ENCODE measurements around the gene INPP5B.
"Not testable (repeated sequence)": the region's sequence is repeated elsewhere in the genome, so short reads cannot be mapped to it uniquely, and the experiment has no call there.

The INPP5B gene

DNA sequence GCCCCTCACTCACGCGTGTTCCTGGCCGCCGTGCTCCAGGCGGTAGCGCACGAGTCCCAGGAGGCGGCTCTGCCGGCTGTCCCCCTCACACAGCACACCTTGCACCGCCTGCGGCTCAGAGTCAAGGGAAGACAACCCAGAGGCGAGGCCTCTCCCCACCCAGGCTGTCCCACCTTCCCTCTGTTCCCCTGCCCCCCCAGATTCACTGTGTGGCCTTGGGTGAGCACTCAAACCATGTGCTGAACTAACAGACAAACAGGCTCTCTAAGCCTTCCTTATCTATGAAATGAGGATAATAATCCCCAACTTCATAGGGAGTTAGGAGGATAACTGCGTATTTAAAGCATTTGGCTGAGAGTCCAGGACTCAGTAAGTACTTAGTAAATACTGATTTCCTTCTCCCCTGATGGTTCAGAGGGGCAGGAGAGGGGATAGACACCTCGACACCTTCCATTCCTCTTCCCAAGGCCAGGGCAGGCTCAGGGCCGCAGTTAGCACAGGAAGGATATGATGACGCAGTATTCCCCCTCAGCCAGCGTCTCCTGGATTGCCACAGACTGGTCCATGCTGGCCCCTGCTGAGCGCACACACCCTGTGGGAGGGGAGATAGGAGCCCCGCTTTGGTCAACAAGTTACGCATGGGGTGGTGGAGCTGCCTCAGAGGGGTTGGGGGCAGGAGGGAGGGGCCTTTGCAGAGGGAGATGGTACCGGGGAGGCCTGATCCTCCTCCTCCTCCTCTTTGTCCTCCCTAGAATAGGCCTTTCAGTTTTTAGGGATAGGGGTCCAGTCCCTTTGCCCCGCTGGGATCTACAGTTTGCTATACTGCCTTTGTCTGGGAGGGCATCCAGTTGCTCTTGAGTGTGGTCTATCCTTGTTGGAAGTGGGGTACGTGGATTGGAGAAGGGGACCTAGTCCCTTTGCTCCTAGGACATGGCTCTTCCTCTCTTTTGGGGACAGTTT, 830 bp downstream of the INPP5B start:
- Histone ChIP-seq H3K4me3 (ENCODE audit: low read depth, low read length) (peak overlapping the region; percentile 73), H3K36me3 (ENCODE audit: control insufficient read depth, insufficient read depth, low read length) (no peaks in the 10 kb centered on the region), H3K27me3 (ENCODE audit: control insufficient read depth, insufficient read depth, low read length) (no peaks in the 10 kb centered on the region), H3K4me1 (ENCODE audit: control insufficient read depth, insufficient read depth, low read length) (peaks cover 6% of the 10 kb centered on the region), H3K9ac (ENCODE audit: low read depth, low read length) (peak overlapping the region; percentile 73), H3K9me3 (ENCODE audit: control insufficient read depth, insufficient read depth, low read length) (no peaks in the 10 kb centered on the region)

- no peaks in the 10 kb centered on the region for H3K27me3 ChIP-seq (ENCODE audit: control insufficient read depth, insufficient read depth, low read length)
- H3K9me3 ChIP-seq (ENCODE audit: control insufficient read depth, insufficient read depth, low read length): no peaks in the 10 kb centered on the region
- H3K4me1 ChIP-seq (ENCODE audit: control insufficient read depth, insufficient read depth, low read length): peaks cover 6% of the 10 kb centered on the region
- no peak overlapping the region for H3K9ac ChIP-seq (ENCODE audit: low read depth, low read length)
- H3K4me3 ChIP-seq (ENCODE audit: low read depth, low read length): no peak overlapping the region
- H3K36me3 ChIP-seq (ENCODE audit: control insufficient read depth, insufficient read depth, low read length): no peaks in the 10 kb centered on the region
Measured at GRCh38 chr1:37945251-37945650, 1.6 kb downstream of the INPP5B start.

DNA sequence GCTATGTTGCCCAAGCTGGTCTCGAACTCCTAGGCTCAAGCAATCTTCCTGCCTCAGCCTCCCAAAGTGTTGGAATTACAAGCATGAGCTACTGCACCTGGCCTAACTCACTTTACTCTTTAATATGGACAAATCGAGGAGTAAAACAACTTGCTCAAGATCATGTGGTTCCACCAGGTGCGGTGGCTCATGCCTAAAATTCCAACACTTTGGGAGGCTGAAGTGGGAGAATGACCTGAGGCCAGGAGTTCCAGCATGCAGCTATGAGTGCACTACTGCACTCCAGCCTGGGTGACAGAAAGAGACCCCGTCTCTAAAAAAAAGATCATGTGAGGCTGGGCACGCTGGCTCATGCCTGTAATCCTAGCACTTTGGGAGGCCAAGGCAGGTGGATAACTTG, 2.0 kb downstream of the INPP5B start:
- no peaks in the 10 kb centered on the region for H3K27me3 ChIP-seq (ENCODE audit: control insufficient read depth, insufficient read depth, low read length)
- peaks cover 6% of the 10 kb centered on the region for H3K4me1 ChIP-seq (ENCODE audit: control insufficient read depth, insufficient read depth, low read length)
- H3K36me3 ChIP-seq (ENCODE audit: control insufficient read depth, insufficient read depth, low read length): no peaks in the 10 kb centered on the region
- no peak overlapping the region for H3K9ac ChIP-seq (ENCODE audit: low read depth, low read length)
- no peaks in the 10 kb centered on the region for H3K9me3 ChIP-seq (ENCODE audit: control insufficient read depth, insufficient read depth, low read length)
- H3K4me3 ChIP-seq (ENCODE audit: low read depth, low read length): no peak overlapping the region

GRCh38 chr1:37944086-37944763, 2.6 kb downstream of the INPP5B start:
- Histone ChIP-seq H3K9me3 (ENCODE audit: control insufficient read depth, insufficient read depth, low read length) (no peaks in the 10 kb centered on the region), H3K27me3 (ENCODE audit: control insufficient read depth, insufficient read depth, low read length) (no peaks in the 10 kb centered on the region), H3K36me3 (ENCODE audit: control insufficient read depth, insufficient read depth, low read length) (no peaks in the 10 kb centered on the region), H3K9ac (ENCODE audit: low read depth, low read length) (no peak overlapping the region), H3K4me1 (ENCODE audit: control insufficient read depth, insufficient read depth, low read length) (peaks cover 6% of the 10 kb centered on the region), H3K4me3 (ENCODE audit: low read depth, low read length) (no peak overlapping the region)

- no peaks in the 10 kb centered on the region for H3K4me1 ChIP-seq (ENCODE audit: control insufficient read depth, insufficient read depth, low read length)
- no peaks in the 10 kb centered on the region for H3K36me3 ChIP-seq (ENCODE audit: control insufficient read depth, insufficient read depth, low read length)
- no peak overlapping the region for H3K4me3 ChIP-seq (ENCODE audit: low read depth, low read length)
- H3K27me3 ChIP-seq (ENCODE audit: control insufficient read depth, insufficient read depth, low read length): no peaks in the 10 kb centered on the region
- no peak overlapping the region for H3K9ac ChIP-seq (ENCODE audit: low read depth, low read length)
- H3K9me3 ChIP-seq (ENCODE audit: control insufficient read depth, insufficient read depth, low read length): no peaks in the 10 kb centered on the region
Measured at GRCh38 chr1:37940299-37940947, 6.4 kb downstream of the INPP5B start.

DNA sequence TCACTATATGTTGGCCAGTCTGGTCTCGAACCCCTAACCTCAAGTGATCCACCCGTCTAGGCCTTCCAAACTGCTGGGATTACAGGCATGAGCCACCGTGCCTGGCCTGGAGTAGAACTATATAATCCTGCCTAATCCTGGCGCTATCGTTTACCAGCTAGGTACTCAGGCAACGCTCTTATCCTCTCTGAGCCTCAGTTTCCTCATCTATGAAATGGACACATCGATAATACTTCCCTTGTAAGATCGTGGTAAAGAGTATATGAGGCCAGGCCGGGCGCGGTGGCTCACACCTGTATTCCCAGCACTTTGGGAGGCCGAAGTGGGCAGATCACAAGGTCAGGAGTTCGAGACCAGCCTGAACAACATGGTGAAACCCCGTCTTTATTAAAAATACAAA, 10.1 kb downstream of the INPP5B start:
- not testable (repeated sequence) for H3K36me3 ChIP-seq (ENCODE audit: control insufficient read depth, insufficient read depth, low read length); H3K4me1 ChIP-seq (ENCODE audit: control insufficient read depth, insufficient read depth, low read length); H3K9me3 ChIP-seq (ENCODE audit: control insufficient read depth, insufficient read depth, low read length); H3K9ac ChIP-seq (ENCODE audit: low read depth, low read length); H3K27me3 ChIP-seq (ENCODE audit: control insufficient read depth, insufficient read depth, low read length); H3K4me3 ChIP-seq (ENCODE audit: low read depth, low read length)

DNA sequence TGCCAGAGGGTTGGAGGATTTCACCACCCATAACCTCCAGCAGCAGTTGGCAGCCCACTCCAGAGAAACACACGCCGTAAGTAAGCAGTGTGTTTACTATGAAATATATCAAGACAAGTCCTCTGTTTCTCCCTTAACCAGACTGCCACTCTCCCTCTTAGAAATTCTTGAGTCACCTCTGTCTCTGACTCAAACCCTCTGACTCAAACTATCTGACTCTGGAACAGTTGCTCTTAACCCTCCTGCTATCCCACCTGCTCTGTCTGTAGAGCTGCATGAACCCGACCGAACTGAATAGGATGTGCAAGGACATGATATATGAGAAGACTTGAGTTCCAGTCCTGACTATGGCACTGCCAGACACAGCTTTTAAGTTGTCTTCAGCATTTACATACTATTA, 14.1 kb downstream of the INPP5B start:
- H3K4me3 ChIP-seq (ENCODE audit: low read depth, low read length): no peak overlapping the region
- no peaks in the 10 kb centered on the region for H3K9me3 ChIP-seq (ENCODE audit: control insufficient read depth, insufficient read depth, low read length)
- no peaks in the 10 kb centered on the region for H3K36me3 ChIP-seq (ENCODE audit: control insufficient read depth, insufficient read depth, low read length)
- no peak overlapping the region for H3K9ac ChIP-seq (ENCODE audit: low read depth, low read length)
- no peaks in the 10 kb centered on the region for H3K27me3 ChIP-seq (ENCODE audit: control insufficient read depth, insufficient read depth, low read length)
- peaks cover 8% of the 10 kb centered on the region for H3K4me1 ChIP-seq (ENCODE audit: control insufficient read depth, insufficient read depth, low read length)

DNA sequence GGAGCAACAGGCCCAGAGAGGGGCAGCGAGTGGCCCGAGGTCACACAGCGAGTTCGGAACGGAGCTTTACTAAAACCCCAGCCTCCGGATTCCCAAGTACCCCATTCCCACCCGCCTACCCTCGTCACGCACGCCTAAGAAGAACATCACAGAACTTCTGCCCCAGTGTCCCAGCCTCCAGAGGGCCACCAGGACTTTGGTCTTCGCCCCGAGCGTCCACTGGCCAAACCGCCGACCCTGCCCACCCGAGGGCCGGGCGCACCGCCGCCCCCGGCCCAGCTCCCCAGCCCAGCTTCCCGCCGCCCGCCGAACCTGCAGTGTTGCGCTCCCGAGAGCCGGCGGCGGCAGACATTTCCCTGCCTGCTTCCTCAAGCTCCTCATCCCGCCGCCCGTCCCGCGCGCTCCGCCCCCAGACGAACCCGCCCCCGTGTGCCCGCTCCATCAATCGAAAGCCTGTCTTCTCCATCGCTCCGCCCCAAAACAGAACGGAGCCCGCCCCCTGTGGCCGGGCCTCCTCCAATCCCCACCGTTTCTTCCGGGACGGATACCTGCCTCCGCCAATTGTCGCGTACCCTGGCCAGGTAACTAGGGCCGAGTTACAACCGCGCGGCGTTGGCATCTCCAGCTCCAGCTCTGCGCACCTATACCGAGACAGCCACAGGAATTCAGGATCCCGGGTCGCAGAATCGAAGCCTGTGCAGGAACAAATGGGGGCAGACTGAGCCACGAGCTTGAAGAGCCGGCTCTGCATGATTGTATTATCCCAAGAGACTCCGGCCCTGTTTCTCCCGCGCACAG, 15.3 kb downstream of the INPP5B start:
- Histone ChIP-seq H3K27me3 (ENCODE audit: control insufficient read depth, insufficient read depth, low read length) (no peaks in the 10 kb centered on the region), H3K4me3 (ENCODE audit: low read depth, low read length) (peak overlapping the region; percentile 92), H3K36me3 (ENCODE audit: control insufficient read depth, insufficient read depth, low read length) (no peaks in the 10 kb centered on the region), H3K9me3 (ENCODE audit: control insufficient read depth, insufficient read depth, low read length) (no peaks in the 10 kb centered on the region), H3K9ac (ENCODE audit: low read depth, low read length) (peak overlapping the region; percentile 76), H3K4me1 (ENCODE audit: control insufficient read depth, insufficient read depth, low read length) (peaks cover 8% of the 10 kb centered on the region)

DNA sequence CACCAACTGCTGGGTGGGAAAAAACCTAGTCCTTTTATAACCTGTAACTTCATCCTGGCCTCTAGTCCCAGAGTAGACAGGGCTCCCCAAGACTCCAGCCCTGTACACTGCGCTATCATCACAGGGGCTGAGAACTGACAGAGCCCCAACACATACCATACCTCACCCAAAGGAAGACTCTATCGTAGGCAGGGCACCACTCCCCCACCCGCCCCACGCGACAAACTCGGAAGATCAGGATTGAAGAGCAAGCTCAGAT, 15.8 kb downstream of the INPP5B start:
- no peaks in the 10 kb centered on the region for H3K9me3 ChIP-seq (ENCODE audit: control insufficient read depth, insufficient read depth, low read length)
- no peaks in the 10 kb centered on the region for H3K36me3 ChIP-seq (ENCODE audit: control insufficient read depth, insufficient read depth, low read length)
- H3K4me1 ChIP-seq (ENCODE audit: control insufficient read depth, insufficient read depth, low read length): peaks cover 8% of the 10 kb centered on the region
- H3K9ac ChIP-seq (ENCODE audit: low read depth, low read length): peak overlapping the region; percentile 76
- H3K4me3 ChIP-seq (ENCODE audit: low read depth, low read length): peak overlapping the region; percentile 92
- no peaks in the 10 kb centered on the region for H3K27me3 ChIP-seq (ENCODE audit: control insufficient read depth, insufficient read depth, low read length)

GRCh38 chr1:37930246-37931101, 16.4 kb downstream of the INPP5B start:
- H3K4me1 ChIP-seq (ENCODE audit: control insufficient read depth, insufficient read depth, low read length): peaks cover 8% of the 10 kb centered on the region
- no peaks in the 10 kb centered on the region for H3K27me3 ChIP-seq (ENCODE audit: control insufficient read depth, insufficient read depth, low read length)
- H3K9ac ChIP-seq (ENCODE audit: low read depth, low read length): peak overlapping the region; percentile 76
- H3K36me3 ChIP-seq (ENCODE audit: control insufficient read depth, insufficient read depth, low read length): no peaks in the 10 kb centered on the region
- H3K4me3 ChIP-seq (ENCODE audit: low read depth, low read length): peak overlapping the region; percentile 92
- H3K9me3 ChIP-seq (ENCODE audit: control insufficient read depth, insufficient read depth, low read length): no peaks in the 10 kb centered on the region
